GF-D8 (cell line): ENCODE data around the gene SDF4.
A peak's percentile ranks its signal among the peaks of the same experiment; 100 is the strongest.

Source experiments
- DNase-seq: peaks from one replicate; lab custom pipeline; 2025; lab: John Stamatoyannopoulos, UW

SDF4 gene

DNA sequence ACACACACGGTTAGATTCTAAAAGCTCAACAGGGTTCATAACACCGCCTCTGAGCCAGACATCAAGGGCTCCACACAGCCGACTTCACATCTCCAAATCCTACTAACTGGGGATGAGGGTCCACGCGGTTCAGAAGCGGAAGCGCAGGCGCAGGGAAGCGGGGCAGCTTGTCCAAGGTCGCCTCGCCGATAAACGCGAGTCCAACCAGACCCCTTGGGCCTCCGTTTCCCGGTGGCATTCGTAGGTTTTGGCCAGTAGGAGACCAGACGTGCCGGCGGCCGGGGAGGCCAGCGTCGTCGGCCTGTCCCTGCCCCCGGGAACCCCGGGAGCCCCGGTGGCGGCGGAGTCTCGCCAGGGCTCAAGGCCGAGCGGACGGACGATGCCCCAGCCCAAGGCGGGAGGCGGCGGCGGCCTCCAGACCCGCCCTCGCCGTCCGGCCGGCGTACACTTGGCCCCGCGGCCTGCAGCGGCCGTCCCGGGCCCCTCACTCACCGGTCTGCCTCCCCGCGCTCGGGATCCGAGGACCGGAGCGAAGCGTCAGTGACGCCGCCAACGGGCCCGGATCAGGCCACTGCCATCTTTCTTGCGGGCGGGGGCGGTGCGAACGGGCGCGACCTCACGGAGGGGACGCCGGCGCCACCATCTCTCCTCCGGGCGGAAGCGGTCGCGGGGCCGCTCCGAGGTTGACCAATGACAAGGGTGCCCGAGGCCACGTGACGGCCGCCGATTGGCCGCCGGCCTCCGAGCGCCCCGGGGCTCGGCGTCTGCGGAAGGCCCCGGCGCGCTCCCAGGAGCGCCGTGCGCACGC lies at the start of gene SDF4:
SDF4 (minus strand) TSS at position 602 of the 808 bp plus-strand sequence. CDS start 3,229 bp downstream, outside the sequence.
- DNase-seq: peak; percentile 84

GRCh38 chr1:1280782-1281481 lies 49.1 kb upstream of the SDF4 start:
- no peak for DNase-seq

GRCh38 chr1:1279028-1279427 lies 47.2 kb upstream of the SDF4 start:
- no peak for DNase-seq

DNA sequence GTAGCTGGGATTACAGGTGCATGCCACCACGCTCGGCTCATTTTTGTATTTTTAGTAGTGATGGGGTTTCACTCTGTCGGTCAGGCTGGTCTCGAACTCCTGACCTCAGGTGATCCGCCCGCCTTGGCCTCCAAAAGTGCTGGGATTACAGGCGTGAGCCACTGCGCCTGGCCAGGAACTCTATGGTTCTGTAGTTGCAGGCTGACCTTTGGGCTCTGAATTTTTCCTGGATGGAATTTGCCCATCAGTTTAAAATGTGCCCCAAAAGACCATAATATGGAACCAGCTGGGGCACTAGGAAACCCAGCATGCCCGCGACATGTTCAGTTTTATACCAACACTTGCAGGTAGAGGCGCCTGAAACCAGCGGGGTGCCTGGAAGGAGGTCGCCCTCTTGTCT lies 46.8 kb upstream of the SDF4 start:
- no peak for DNase-seq

DNA sequence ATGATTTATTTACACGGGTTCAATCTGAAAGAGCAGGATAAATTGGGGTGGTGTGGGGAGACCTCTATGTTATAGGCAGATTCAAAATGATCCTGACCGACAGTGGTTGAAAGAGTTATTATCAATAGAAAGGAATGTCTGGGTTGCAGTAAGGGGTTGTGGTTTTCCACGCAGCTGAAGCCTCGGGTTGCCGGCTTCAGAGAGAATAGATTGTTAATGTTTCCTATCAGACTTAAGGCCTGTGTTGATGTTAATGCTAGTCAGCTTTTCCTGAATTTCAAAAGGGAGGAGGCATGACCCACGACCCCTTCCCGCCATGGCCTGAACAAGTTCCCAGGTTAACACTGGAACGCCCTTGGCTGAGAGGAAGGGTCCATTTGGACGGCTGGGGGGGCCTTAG lies 44.0 kb upstream of the SDF4 start:
- DNase-seq: no peak

DNA sequence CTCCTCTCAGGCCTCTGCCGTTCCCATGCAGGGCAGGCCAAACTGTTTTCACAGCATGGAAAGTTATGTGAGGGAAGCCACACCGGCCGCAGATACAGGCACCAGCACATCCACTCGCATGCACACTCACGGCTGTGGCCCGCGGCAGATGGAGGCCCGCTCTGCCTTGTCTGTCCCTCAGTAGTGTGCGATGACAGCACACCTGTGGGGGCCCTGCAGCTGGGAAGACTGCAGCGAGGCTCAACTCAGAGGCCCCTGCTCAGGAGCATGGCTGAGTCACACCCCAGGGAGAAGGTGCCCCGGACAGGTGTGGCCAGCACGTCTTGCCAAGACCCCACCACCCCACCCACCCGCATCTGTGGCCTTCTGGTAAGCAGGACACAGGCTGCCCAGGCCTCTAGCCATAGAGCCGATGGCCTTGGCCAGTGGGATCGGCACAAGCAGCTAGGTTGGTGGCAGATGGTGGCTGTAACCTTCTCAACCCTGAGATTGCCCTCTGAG lies 43.2 kb upstream of the SDF4 start:
- DNase-seq: no peak

DNA sequence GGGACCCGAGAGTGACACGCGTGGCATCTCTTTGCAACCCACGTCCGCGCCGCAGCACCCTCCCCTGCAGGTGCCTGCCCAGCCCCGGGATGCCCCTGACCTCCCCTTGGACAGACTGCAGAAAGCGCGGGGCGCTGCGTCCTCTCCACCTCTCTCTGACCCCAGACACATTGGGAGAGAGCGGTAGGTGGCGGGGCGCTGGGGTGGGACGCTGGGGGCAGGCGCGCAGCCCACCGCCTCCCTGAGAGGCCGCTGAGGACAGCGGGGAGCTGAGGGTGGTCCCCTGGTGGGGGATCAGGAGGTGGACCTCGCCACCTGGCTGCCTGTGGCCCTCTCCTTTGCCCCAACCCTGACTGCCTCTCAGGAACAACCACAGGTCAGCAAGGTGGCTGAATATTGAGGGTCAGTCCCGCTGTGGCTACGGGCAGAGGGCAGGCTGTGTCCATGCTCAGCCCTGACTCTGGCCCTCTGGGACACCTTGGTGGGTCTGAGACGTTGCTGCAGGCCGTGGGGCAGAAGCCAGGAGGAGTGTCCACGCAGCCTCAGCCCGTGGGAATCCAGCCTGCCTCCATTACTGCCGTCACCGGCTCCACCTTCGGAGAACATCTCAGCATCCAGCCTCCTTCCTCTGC lies 42.6 kb upstream of the SDF4 start:
- no peak for DNase-seq

- peak; percentile 47 for DNase-seq
These were observed 41.9 kb upstream of the SDF4 start, which contains the start of gene UBE2J2 for GRCh38 chr1:1273512-1274298. Gene UBE2J2 (minus strand): TSS chr1:1273854. CDS start chr1:1267992, 5,862 bp downstream.

DNA sequence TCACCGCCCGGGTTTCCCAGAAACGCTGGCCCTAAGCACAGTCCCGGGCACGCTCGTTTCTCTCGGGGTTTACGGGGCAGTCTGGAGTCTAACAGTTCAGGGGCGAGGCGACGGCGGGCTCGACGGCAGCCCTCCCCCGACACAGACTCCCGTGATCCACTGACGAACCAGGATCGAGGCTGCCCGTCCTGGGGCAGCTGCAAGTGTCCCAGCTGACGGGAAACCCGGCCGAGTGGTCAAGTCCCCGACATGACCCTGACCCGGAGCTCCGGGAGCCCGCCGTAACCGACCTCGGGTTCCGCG lies 41.4 kb upstream of the SDF4 start:
- DNase-seq: no peak

DNA sequence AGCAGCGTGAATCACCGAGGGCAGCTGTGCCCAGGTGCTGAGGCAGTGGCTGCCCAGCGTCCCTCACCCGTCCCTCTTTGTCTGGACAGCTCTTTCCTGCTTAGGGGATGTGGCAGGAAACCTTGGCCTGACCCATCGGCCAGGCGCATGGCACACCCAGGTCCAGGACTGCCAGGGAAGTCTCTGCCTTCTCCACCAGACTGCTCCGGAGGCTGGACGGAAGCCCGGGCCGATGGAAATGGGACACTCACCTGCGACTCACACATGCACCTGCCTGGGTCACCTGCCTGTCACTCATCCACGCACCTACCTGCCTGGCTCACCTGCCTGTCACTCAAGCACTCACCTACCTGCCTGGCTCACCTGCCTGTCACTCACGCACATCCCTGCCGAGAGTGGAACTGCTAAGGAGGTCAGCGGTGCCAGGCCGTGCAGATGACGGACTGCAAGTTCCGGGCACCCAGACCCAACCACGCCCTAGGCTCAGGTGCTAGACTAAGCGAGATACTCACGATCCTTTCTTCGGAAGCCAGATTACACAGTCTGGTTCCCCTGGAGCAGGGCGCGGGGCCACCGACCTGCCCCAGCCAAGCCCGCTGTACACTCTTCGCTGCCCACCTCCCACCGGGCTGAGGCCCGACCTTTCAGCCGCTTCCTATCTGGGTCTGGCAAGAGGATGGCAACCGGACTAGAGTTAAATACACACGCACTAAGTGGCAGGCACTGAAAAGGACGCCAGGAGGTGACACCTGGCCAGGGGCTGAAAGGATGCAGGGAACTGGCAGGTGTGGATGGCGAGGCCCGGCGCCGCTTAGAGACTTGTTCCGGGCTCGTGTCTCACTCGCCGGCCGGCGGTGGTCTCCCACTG lies 40.8 kb upstream of the SDF4 start:
- DNase-seq: no peak

- DNase-seq: no peak
These were observed 39.0 kb upstream of the SDF4 start for GRCh38 chr1:1270813-1271212.

GRCh38 chr1:1268284-1268682 lies 36.5 kb upstream of the SDF4 start:
- no peak for DNase-seq

DNA sequence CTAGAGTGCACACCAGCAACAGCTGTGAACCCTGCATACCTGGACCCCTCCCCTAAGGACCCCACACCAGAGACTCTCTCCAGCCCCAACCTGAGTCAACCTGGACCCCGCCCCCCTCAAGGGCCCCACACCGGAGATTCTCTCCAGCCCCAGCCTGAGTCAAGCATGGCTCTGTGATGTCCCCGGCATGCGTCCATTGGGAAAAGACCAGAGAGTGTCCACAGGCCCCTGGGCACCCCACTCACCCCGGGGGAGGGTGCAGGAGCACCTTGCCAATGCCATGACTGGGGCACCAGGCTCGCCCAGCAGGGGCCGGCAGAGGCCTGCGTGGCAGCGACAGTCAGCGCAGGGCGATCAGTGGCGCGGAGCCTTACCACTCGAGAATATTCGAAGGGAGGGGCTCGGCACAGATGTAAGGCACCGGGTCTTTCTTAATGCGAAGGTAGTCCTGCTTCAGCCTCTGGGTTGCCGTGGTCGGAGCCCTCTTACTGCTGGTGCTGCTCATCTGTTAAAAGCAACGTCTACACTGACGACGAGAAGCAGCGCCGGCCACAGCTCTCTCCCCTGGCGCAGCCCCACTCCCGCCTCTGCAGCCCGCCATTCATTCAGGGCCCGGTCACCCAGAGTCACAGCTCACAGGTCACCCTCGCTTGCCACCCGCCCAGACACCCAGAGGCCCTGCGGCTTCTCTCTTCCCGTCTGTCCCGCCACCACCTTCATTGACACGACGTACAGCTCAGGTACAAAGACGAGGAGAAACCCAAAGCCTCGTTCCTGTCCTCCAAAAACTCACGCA lies 35.9 kb upstream of the SDF4 start:
- no peak for DNase-seq

GRCh38 chr1:1264868-1265272 lies 33.1 kb upstream of the SDF4 start:
- DNase-seq: no peak

DNA sequence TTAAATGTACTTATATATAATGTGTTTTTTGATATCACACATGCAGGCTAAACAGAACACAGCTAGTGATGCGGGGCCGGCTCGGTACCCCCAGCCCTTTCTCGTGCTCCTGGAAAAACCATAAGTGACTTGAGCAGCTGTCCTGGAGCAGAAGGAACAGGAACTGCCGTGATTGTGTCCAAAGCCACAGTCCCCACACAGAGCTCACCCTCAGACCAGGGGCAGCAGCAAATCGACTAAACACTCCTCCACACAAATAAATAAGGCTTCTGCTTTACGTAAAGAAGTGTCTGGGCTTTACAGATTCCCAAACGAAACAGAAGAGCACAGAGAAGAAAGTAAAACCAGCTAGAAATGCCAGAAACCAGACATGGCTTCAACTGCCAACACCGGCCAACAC lies 32.2 kb upstream of the SDF4 start:
- no peak for DNase-seq

- no peak for DNase-seq
These were observed 31.0 kb upstream of the SDF4 start for GRCh38 chr1:1262758-1263157.

DNA sequence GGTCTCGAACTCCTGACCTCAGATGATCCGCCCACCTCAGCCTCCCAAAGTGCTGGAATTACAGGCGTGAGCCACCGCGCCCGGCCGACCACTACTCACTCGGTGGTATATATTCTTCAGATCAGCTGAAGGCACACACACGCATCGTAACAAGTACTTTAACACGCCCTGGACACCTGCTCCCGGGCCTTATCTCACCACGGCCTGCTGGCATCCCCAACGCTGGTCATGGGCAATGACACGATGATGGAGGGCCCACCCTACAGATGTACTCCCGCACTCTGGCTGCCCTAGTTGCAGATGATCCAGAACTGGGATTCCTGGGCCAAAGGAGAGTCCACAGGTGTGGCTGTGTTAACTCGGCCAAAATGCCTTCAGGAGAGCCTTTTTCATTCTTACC lies 30.3 kb upstream of the SDF4 start:
- DNase-seq: no peak

- no peak for DNase-seq
These were observed 29.2 kb upstream of the SDF4 start for GRCh38 chr1:1260843-1261560.

GRCh38 chr1:1259951-1260600 lies 28.3 kb upstream of the SDF4 start:
- no peak for DNase-seq
